WTC11 (cell line): ENCODE data around the gene NHSL2. TPM values are rescaled to one million over a fixed set of nuclear protein-coding genes. Genes with fewer than 3 reads are reported as not detected.
A peak's percentile ranks its signal among the peaks of the same experiment; 100 is the strongest.

Experiments used
- ATAC-seq: fragments of 200-7000 bp; cut with Tn5 transposase; 2 replicates; pipeline ENCODE4 v1.10.0; 2021; ENCODE audit warnings: mild to moderate bottlenecking, moderate library complexity
- CTCF ChIA-PET: fragments of 300-600 bp; sonication (Branson Sonifier 250); formaldehyde crosslinking; loops from one replicate; lab custom pipeline; 2021; ENCODE audit warnings: antibody characterized with exemption; lab: Charles Lee
- POLR2A ChIA-PET: fragments of 350-600 bp; sonication (Branson Sonifier 250); formaldehyde crosslinking; loops from one replicate; lab custom pipeline; 2021; ENCODE audit warnings: antibody characterized with exemption; lab: Charles Lee
- DNase-seq: peaks from one replicate; pipeline ENCODE4 v3.0.0; 2021; ENCODE audit warnings: low spot score
- H3K27ac Mint-ChIP-seq: 2 replicates; pipeline ENCODE4 v1.8.0; 2021; ENCODE audit warnings: mixed read lengths
- H3K27me3 Mint-ChIP-seq: 2 replicates; pipeline ENCODE4 v1.8.0; 2021; ENCODE audit warnings: low read depth, mild to moderate bottlenecking, moderate library complexity, mixed read lengths
- H3K36me3 Mint-ChIP-seq: 2 replicates; pipeline ENCODE4 v1.8.0; 2021; ENCODE audit warnings: mixed read lengths
- H3K4me1 Mint-ChIP-seq: 2 replicates; pipeline ENCODE4 v1.8.0; 2022; ENCODE audit warnings: mixed read lengths
- H3K4me3 Mint-ChIP-seq: 2 replicates; pipeline ENCODE4 v1.8.0; 2021; ENCODE audit warnings: mild to moderate bottlenecking, moderate library complexity, mixed read lengths
- H3K9me3 Mint-ChIP-seq: 2 replicates; pipeline ENCODE4 v1.8.0; 2021; ENCODE audit warnings: mixed read lengths
- ATF3 ChIP-seq: sonication (generic); formaldehyde crosslinking; conservative IDR thresholded peaks from 2 replicates; pipeline ENCODE4 v1.8.1; 2022; ENCODE audit warnings: mild to moderate bottlenecking, missing genetic modification reagents
- ETV6 ChIP-seq: sonication (generic); formaldehyde crosslinking; IDR thresholded peaks from 2 replicates; pipeline ENCODE4 v1.8.1; 2022; ENCODE audit warnings: mild to moderate bottlenecking, missing genetic modification reagents
- FOXK1 ChIP-seq: sonication (generic); formaldehyde crosslinking; IDR thresholded peaks from 2 replicates; pipeline ENCODE4 v1.8.0; 2022; ENCODE audit warnings: mild to moderate bottlenecking, moderate library complexity, missing genetic modification reagents
- GABPB1 ChIP-seq: sonication (generic); formaldehyde crosslinking; IDR thresholded peaks from 2 replicates; pipeline ENCODE4 v1.8.1; 2023; ENCODE audit warnings: mild to moderate bottlenecking, missing genetic modification reagents
- GTF2I ChIP-seq: fragments of 250-450 bp; sonication (Bioruptor Pico); conservative IDR thresholded peaks from 2 replicates; pipeline ENCODE4 v1.4.0; 2021; ENCODE audit warnings: mild to moderate bottlenecking
- JUN ChIP-seq: sonication (generic); formaldehyde crosslinking; IDR thresholded peaks from 2 replicates; pipeline ENCODE4 v1.8.0; 2023; ENCODE audit warnings: mild to moderate bottlenecking, missing genetic modification reagents
- KAT7 ChIP-seq: sonication (generic); formaldehyde crosslinking; IDR thresholded peaks from 2 replicates; pipeline ENCODE4 v1.8.1; 2023; ENCODE audit warnings: missing genetic modification reagents, mild to moderate bottlenecking, borderline replicate concordance
- NFE2L1 ChIP-seq: sonication (generic); formaldehyde crosslinking; IDR thresholded peaks from 2 replicates; pipeline ENCODE4 v1.8.1; 2023; ENCODE audit warnings: missing genetic modification reagents
- OVOL2 ChIP-seq: fragments of 250-450 bp; sonication (Bioruptor Pico); IDR thresholded peaks from 2 replicates; pipeline ENCODE4 v1.9.0; 2021; ENCODE audit warnings: mild to moderate bottlenecking, borderline replicate concordance
- SP1 ChIP-seq: sonication (generic); formaldehyde crosslinking; conservative IDR thresholded peaks from 2 replicates; pipeline ENCODE4 v1.8.1; 2022; ENCODE audit warnings: missing genetic modification reagents
- TEAD1 ChIP-seq: sonication (generic); formaldehyde crosslinking; IDR thresholded peaks from 2 replicates; pipeline ENCODE4 v1.8.0; 2022; ENCODE audit warnings: mild to moderate bottlenecking, missing genetic modification reagents
- ZBTB43 ChIP-seq: sonication (generic); formaldehyde crosslinking; IDR thresholded peaks from 2 replicates; pipeline ENCODE4 v1.8.1; 2023; ENCODE audit warnings: mild to moderate bottlenecking, missing genetic modification reagents
- ZNF121 ChIP-seq: sonication (generic); formaldehyde crosslinking; IDR thresholded peaks from 2 replicates; pipeline ENCODE4 v1.8.0; 2023; ENCODE audit warnings: missing genetic modification reagents
- ZNF219 ChIP-seq: sonication (generic); formaldehyde crosslinking; IDR thresholded peaks from 2 replicates; pipeline ENCODE4 v1.8.0; 2023; ENCODE audit warnings: missing genetic modification reagents, mild to moderate bottlenecking, borderline replicate concordance
- ZNF317 ChIP-seq: sonication (generic); formaldehyde crosslinking; IDR thresholded peaks from 2 replicates; pipeline ENCODE4 v1.8.1; 2023; ENCODE audit warnings: low read depth, mild to moderate bottlenecking, moderate library complexity, missing genetic modification reagents, borderline replicate concordance
- ZNF416 ChIP-seq: fragments of 250-450 bp; sonication (Bioruptor Pico); IDR thresholded peaks from 2 replicates; pipeline ENCODE4 v1.9.0; 2021; ENCODE audit warnings: mild to moderate bottlenecking, inconsistent platforms
- ZNF423 ChIP-seq: fragments of 250-450 bp; sonication (Bioruptor Pico); IDR thresholded peaks from 2 replicates; pipeline ENCODE4 v2.1.2; 2022; ENCODE audit warnings: mild to moderate bottlenecking, moderate library complexity
- total RNA-seq: library from RNA; stranded (reverse); gene quantifications from 3 replicates; pipeline ENCODE4 v1.2.3, GENCODE V29; 2021
- TF ChIP-seq, protein P1 (sequence below): fragments of 250-450 bp; sonication (Bioruptor Pico); IDR thresholded peaks from 2 replicates; pipeline ENCODE4 v1.9.0; 2021; ENCODE audit warnings: mild to moderate bottlenecking
- TF ChIP-seq, protein P2 (sequence below): sonication (generic); formaldehyde crosslinking; IDR thresholded peaks from 2 replicates; pipeline ENCODE4 v1.8.0; 2022; ENCODE audit warnings: missing genetic modification reagents
- TF ChIP-seq, protein P3 (sequence below): sonication (generic); formaldehyde crosslinking; IDR thresholded peaks from 2 replicates; pipeline ENCODE4 v1.8.1; 2023; ENCODE audit warnings: mild to moderate bottlenecking, missing genetic modification reagents, moderate library complexity

The NHSL2 gene
- total RNA-seq, 1 experiment from 2014 or later = 7.9 TPM

DNA sequence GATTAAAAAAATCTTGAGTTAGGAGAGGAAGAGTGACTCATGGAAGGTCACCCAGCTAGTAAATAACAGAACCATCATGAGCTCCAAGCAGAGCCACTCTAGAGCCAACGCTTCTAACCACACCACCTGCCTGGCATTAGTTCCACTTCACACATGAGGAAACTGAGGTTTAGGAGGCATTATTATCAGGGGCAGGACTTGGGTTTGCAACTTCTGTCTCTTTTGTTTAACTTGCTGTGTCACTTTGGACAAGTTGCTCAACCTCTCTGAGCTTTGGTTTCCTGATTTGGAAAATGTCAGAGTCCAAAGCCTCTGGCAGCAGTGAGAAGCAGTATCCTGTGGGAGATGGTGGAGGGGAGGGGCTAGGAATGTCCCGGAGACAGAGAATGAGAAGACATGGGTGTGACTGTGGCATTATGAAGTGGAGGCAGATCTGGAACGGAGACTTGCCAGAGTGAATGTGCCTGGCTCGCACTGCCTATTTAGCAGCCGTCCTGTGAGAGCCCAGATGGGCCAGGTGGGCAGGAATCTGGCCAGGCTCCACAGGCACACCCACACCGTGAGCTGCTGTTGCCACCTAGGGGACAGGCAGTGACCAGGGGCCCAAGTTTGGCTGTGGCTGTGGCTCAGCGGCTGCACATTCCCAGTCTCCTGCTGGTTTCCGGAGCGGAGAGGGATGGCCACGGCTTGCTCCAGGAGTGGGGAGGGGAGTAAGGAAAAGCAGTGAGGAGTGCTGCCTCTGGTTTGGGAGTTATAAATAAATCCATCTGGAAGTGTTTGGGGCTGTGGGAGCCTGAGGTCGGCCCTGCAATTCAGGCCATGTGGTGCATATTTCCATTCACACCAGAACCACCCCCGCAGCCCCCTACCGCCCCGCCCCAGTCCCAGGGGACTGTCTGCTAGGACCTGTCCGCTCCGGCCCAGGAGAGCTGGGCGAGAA lies 93.4 kb downstream of the NHSL2 start:
- DNase-seq = peak; percentile 73
- POLR2A ChIA-PET = interaction anchor here (0.8 to 2.0 kb wide), 4 partner anchors 38 to 93 kb away, joined by 3 to 9 read pairs (median 6); partner anchors contain the start of gene NHSL2
- no peaks in the 10 kb centered on the region for H3K36me3 Mint-ChIP-seq
- TF ChIP-seq ZNF121 (CRISPR knock-in tag) = peak; percentile 88
- TF ChIP-seq ZNF423 = peak; percentile 41; the same call in 1 of the 2 replicates
- peak; percentile 41; the same call in 1 of the 2 replicates for TF ChIP-seq SP1 (CRISPR knock-in tag)
- TF ChIP-seq ETV6 (CRISPR knock-in tag) = 0 out of 2 replicates have a peak, but pooled peaks have one; percentile 34
- TF ChIP-seq, protein P1, sequence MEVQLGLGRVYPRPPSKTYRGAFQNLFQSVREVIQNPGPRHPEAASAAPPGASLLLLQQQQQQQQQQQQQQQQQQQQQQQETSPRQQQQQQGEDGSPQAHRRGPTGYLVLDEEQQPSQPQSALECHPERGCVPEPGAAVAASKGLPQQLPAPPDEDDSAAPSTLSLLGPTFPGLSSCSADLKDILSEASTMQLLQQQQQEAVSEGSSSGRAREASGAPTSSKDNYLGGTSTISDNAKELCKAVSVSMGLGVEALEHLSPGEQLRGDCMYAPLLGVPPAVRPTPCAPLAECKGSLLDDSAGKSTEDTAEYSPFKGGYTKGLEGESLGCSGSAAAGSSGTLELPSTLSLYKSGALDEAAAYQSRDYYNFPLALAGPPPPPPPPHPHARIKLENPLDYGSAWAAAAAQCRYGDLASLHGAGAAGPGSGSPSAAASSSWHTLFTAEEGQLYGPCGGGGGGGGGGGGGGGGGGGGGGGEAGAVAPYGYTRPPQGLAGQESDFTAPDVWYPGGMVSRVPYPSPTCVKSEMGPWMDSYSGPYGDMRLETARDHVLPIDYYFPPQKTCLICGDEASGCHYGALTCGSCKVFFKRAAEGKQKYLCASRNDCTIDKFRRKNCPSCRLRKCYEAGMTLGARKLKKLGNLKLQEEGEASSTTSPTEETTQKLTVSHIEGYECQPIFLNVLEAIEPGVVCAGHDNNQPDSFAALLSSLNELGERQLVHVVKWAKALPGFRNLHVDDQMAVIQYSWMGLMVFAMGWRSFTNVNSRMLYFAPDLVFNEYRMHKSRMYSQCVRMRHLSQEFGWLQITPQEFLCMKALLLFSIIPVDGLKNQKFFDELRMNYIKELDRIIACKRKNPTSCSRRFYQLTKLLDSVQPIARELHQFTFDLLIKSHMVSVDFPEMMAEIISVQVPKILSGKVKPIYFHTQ (CRISPR knock-in tag) = no peak
- no peak for TF ChIP-seq FOXK1
- TF ChIP-seq GABPB1 = no peak
- TF ChIP-seq TEAD1 (CRISPR knock-in tag) = peak; percentile 52; the same call in 1 of the 2 replicates
- TF ChIP-seq, all 79 proteins: peak for 5
- CTCF ChIA-PET = interaction anchor here (1.1 to 4.3 kb wide), 9 partner anchors 14 to 134 kb away, joined by 3 to 47 read pairs (median 6); partner anchors contain the start of gene NHSL2
- Mint-ChIP-seq H3K27ac (peak overlapping the region; percentile 73), H3K4me1 (peaks cover 55% of the 10 kb centered on the region), H3K9me3 (no peaks in the 10 kb centered on the region), H3K4me3 (peak overlapping the region; percentile 43), H3K27me3 (no peaks in the 10 kb centered on the region; the same call in 1 of the 2 replicates)
- ATAC-seq = peak; percentile 90

GRCh38 chrX:72005046-72005445 lies 94.4 kb downstream of the NHSL2 start:
- CTCF ChIA-PET = interaction anchor here (0.6 to 4.3 kb wide), 8 partner anchors 13 to 135 kb away, joined by 3 to 47 read pairs (median 7); partner anchors contain the start of gene NHSL2
- Mint-ChIP-seq H3K4me1 (peaks cover 50% of the 10 kb centered on the region), H3K27ac (0 out of 2 replicates have a peak overlapping the region, but pooled peaks have one; percentile 41), H3K4me3 (0 out of 2 replicates have a peak overlapping the region, but pooled peaks have one; percentile 43), H3K9me3 (no peaks in the 10 kb centered on the region), H3K27me3 (no peaks in the 10 kb centered on the region; the same call in 1 of the 2 replicates), H3K36me3 (peaks cover 7% of the 10 kb centered on the region)
- ATAC-seq = no peak
- DNase-seq = no peak
- POLR2A ChIA-PET = interaction anchor here (0.5 kb wide), 1 partner anchor 95 kb away, joined by 4 read pairs; no protein-coding TSS in a partner anchor
- TF ChIP-seq ZNF317 (CRISPR knock-in tag) (no peak), GTF2I (CRISPR knock-in tag) (no peak), OVOL2 (CRISPR knock-in tag) (no peak), ZNF219 (no peak), ZNF121 (CRISPR knock-in tag) (no peak), KAT7 (no peak), ZBTB43 (CRISPR knock-in tag) (no peak), NFE2L1 (CRISPR knock-in tag) (no peak), ATF3 (CRISPR knock-in tag) (no peak), JUN (CRISPR knock-in tag) (no peak), ZNF416 (CRISPR knock-in tag) (no peak)
- TF ChIP-seq, protein P2, sequence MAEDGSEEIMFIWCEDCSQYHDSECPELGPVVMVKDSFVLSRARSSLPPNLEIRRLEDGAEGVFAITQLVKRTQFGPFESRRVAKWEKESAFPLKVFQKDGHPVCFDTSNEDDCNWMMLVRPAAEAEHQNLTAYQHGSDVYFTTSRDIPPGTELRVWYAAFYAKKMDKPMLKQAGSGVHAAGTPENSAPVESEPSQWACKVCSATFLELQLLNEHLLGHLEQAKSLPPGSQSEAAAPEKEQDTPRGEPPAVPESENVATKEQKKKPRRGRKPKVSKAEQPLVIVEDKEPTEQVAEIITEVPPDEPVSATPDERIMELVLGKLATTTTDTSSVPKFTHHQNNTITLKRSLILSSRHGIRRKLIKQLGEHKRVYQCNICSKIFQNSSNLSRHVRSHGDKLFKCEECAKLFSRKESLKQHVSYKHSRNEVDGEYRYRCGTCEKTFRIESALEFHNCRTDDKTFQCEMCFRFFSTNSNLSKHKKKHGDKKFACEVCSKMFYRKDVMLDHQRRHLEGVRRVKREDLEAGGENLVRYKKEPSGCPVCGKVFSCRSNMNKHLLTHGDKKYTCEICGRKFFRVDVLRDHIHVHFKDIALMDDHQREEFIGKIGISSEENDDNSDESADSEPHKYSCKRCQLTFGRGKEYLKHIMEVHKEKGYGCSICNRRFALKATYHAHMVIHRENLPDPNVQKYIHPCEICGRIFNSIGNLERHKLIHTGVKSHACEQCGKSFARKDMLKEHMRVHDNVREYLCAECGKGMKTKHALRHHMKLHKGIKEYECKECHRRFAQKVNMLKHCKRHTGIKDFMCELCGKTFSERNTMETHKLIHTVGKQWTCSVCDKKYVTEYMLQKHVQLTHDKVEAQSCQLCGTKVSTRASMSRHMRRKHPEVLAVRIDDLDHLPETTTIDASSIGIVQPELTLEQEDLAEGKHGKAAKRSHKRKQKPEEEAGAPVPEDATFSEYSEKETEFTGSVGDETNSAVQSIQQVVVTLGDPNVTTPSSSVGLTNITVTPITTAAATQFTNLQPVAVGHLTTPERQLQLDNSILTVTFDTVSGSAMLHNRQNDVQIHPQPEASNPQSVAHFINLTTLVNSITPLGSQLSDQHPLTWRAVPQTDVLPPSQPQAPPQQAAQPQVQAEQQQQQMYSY (CRISPR knock-in tag) = no peak
- TF ChIP-seq, protein P3, sequence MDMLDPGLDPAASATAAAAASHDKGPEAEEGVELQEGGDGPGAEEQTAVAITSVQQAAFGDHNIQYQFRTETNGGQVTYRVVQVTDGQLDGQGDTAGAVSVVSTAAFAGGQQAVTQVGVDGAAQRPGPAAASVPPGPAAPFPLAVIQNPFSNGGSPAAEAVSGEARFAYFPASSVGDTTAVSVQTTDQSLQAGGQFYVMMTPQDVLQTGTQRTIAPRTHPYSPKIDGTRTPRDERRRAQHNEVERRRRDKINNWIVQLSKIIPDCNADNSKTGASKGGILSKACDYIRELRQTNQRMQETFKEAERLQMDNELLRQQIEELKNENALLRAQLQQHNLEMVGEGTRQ (CRISPR knock-in tag) = no peak
